ENCODE measurements around the gene JARID2. TPM values are rescaled to one million over a fixed set of nuclear protein-coding genes. Genes with fewer than 3 reads are reported as not detected.

The JARID2 gene
- total and polyA plus RNA-seq, 2 of the 8 experiments (the other 6 are each of a cell fraction or from before 2014, with no cell fraction given), result 60.1 to 239 TPM

DNA sequence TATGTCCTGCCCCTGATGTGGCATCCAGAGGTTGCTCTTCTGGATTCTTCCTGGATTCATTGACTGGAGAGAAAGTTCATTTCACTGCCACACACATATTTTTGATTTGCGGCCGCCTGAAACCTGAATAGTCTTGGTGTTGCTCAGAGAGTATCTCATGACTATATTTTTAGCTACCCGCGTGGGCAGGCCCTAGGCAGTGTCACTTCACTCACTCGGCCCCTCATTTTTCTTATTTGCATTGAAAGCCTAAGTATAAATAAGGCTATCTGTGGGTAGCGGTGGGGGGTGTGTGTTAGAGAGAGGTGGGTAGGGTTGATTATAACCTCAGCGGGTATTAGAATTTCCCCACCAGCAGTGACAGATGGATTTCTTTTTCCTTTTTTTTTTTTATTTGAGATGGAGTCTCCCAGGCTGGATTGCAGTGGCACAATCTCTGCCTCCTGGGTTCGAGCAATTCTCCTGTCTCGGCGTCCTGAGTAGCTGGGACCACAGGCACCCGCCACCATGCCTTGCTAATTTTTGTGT is 113.5 kb downstream of the JARID2 start:
- Histone ChIP-seq H2BK12ac (ENCODE audit: low read depth, low read length) (no peak overlapping the region), H3K79me2 (ENCODE audit: control insufficient read depth in 1 of 2, insufficient read depth in 2 of 2, low read length in 2 of 2) (peaks cover 87 to 100% of the 10 kb centered on the region in 2 experiments), H3K79me1 (ENCODE audit: low read depth, low read length) (peaks cover 22% of the 10 kb centered on the region), H3K9ac (replicated peaks in 1 of 4; ENCODE audit: extremely low read depth in 1 of 4, low read depth in 3 of 4, low read length in 3 of 4) (no peak overlapping the region), H2BK5ac (ENCODE audit: low read depth, low read length) (no peak overlapping the region), H3K23ac (ENCODE audit: insufficient read length) (no peak overlapping the region), H3K14ac (ENCODE audit: insufficient read length) (no peak overlapping the region), H3K23me2 (ENCODE audit: low read depth, low read length) (no peaks in the 10 kb centered on the region), H3K4me2 (ENCODE audit: insufficient read depth in 1 of 2, low read depth in 2 of 2, low read length in 2 of 2) (no peak overlapping the region; a peak in 1 of 4 replicates), H2BK15ac (ENCODE audit: low read length) (no peak overlapping the region), H4K5ac (ENCODE audit: insufficient read length, low read depth, low read length) (no peak overlapping the region), H2BK20ac (ENCODE audit: low read length) (no peak overlapping the region), H3K27ac (ENCODE audit: low read depth, low read length) (no peak overlapping the region), H3K56ac (replicated peaks; ENCODE audit: insufficient read length, low read depth, low read length) (no peak overlapping the region), H4K8ac (ENCODE audit: extremely low read depth, insufficient read depth, low read length) (no peak overlapping the region), H4K20me1 (replicated peaks in 1 of 2; ENCODE audit: control insufficient read depth in 1 of 2, insufficient read depth in 2 of 2, low read length in 2 of 2) (peaks cover 60 to 70% of the 10 kb centered on the region in 2 experiments), H2BK120ac (replicated peaks; ENCODE audit: low read depth, low read length) (no peak overlapping the region), H3K18ac (ENCODE audit: extremely low read depth, low read length) (no peak overlapping the region), H4K91ac (replicated peaks; ENCODE audit: insufficient read length, low read length) (no peak overlapping the region), H2AFZ (ENCODE audit: low read length) (no peak overlapping the region), H3K4me1 (replicated peaks in 1 of 4; ENCODE audit: control insufficient read depth in 3 of 4, insufficient read depth in 4 of 4, low read length in 3 of 4) (peaks cover 18 to 53% (median 38%) of the 10 kb centered on the region in 4 experiments), H3K27me3 (replicated peaks in 1 of 4; ENCODE audit: control insufficient read depth in 3 of 4, extremely low read depth in 1 of 4, insufficient read depth in 3 of 4, low read length in 3 of 4) (no peaks in the 10 kb centered on the region), H3K4ac (replicated peaks; ENCODE audit: insufficient read length, low read depth, low read length) (no peak overlapping the region), H3K9me3 (ENCODE audit: insufficient read depth in 2 of 2, low read depth in 1 of 2, low read length in 1 of 2) (no peaks in the 10 kb centered on the region), H3K36me3 (ENCODE audit: control insufficient read depth in 2 of 4, insufficient read depth in 4 of 4, low read length in 3 of 4) (peaks cover 0 to 3% (median 0%) of the 10 kb centered on the region in 4 experiments; a peak in 2 of 8 replicates), H3K4me3 (ENCODE audit: extremely low read depth in 1 of 4, insufficient read depth in 2 of 4, low read depth in 3 of 4, low read length in 4 of 4) (no peak overlapping the region), H2AK5ac (ENCODE audit: low read depth, low read length) (no peak overlapping the region)
- TF ChIP-seq YY1 (IDR thresholded peaks at IDR 0.05; ENCODE audit: low read depth, low read length) (no peak), CEBPB (IDR thresholded peaks at IDR 0.05; ENCODE audit: low read depth, low read length) (no peak), POLR2A (IDR thresholded peaks at IDR 0.05; ENCODE audit: control extremely low read depth in 1 of 2, low read depth in 2 of 2, low read length in 2 of 2) (peak in 1 of 2 experiments; percentile 11; a peak in 1 of 3 replicates), CHD1 (IDR thresholded peaks at IDR 0.05; ENCODE audit: low read depth, low read length) (no peak), MAX (IDR thresholded peaks at IDR 0.05) (no peak)
- POLR2A ChIA-PET (ENCODE audit: partially characterized antibody), result interaction anchor here (1.2 to 2.0 kb wide), 3 partner anchors 10 to 13 kb away, joined by 3 to 6 read pairs (median 5); no protein-coding TSS in a partner anchor
- DNase-seq (ENCODE audit: low read depth in 1 of 2, low spot score in 2 of 2) (no peak), FAIRE-seq (no peak)
- CTCF ChIA-PET (ENCODE audit: partially characterized antibody), result interaction anchor here (1.0 to 1.6 kb wide), 3 partner anchors 30 to 573 kb away, joined by 3 read pairs; no protein-coding TSS in a partner anchor
- WGBS, 2 experiments (ENCODE audit: extremely low coverage in 1 of 2, insufficient coverage in 1 of 2, insufficient read length in 1 of 2, insufficient replicate concordance in 2 of 2, low coverage in 1 of 2, low lambda C conversion rate in 2 of 2, missing lambda C conversion rate in 1 of 2), result 85% methylated on average over 11 of the region's 11 CpGs; no CpG with 5 or more reads in 1 of the 2 experiments
